Nephron progenitor cell (in vitro differentiated cells): ENCODE data around the gene MRPL23.
A peak's percentile ranks its signal among the peaks of the same experiment; 100 is the strongest.
"Not testable (repeated sequence)": the region's sequence is repeated elsewhere in the genome, so short reads cannot be mapped to it uniquely, and the experiment has no call there.

ENCODE experiments used
- DNase-seq: peaks from one replicate; pipeline ENCODE4 v3.0.0; 2021
- H3K27ac Mint-ChIP-seq: 2 replicates; pipeline ENCODE4 v1.8.0; 2021; ENCODE audit warnings: mild to moderate bottlenecking, moderate library complexity, mixed read lengths
- H3K27me3 Mint-ChIP-seq: 2 replicates; pipeline ENCODE4 v1.8.0; 2021; ENCODE audit warnings: mild to moderate bottlenecking, low read depth, mixed read lengths; ENCODE audit not compliant: poor library complexity
- H3K36me3 Mint-ChIP-seq: 2 replicates; pipeline ENCODE4 v1.8.0; 2021; ENCODE audit warnings: low read depth, mixed read lengths
- H3K4me1 Mint-ChIP-seq: 2 replicates; pipeline ENCODE4 v1.8.0; 2021; ENCODE audit warnings: mixed read lengths
- H3K4me3 Mint-ChIP-seq: 2 replicates; pipeline ENCODE4 v1.8.0; 2021; ENCODE audit warnings: mild to moderate bottlenecking, moderate library complexity, mixed read lengths
- H3K9me3 Mint-ChIP-seq: 2 replicates; pipeline ENCODE4 v1.8.0; 2021; ENCODE audit warnings: mild to moderate bottlenecking, moderate library complexity, mixed read lengths
- TF ChIP-seq, protein P1 (sequence below): fragments of 200-600 bp; sonication (generic); IDR thresholded peaks from 2 replicates; pipeline ENCODE4 v1.5.0; 2021; ENCODE audit warnings: antibody characterized with exemption

The MRPL23 gene

DNA sequence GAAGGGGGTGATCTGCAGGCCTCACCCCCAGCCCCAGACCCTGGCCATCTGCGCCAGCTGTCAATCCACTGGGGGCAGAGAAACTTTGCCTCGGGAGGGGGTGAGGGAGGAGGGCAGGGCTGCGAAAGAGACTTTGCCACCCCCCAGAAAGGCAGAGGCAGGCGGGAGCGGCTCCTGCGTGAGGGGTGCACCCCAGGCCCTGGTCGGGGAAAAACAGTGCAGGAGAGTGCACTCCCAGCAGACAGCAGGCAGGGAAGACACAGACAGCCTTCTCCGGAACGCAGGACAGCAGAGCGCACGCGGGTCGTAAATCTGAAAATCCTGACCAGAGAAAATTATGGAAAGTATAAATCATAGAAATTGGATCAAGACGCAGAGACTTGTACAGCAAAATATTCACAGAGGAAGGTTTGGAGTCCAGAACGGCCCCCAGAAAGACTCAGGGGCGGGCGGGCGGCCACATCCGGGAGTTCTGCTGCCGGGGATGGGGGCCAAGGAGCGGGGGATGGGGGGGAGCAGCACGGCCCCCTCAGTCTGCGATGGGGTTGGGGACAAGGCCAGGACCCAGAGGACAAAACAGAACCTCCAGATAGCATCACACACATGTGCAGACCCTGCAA lies 8.0 kb upstream of the MRPL23 start:
- TF ChIP-seq, protein P1, sequence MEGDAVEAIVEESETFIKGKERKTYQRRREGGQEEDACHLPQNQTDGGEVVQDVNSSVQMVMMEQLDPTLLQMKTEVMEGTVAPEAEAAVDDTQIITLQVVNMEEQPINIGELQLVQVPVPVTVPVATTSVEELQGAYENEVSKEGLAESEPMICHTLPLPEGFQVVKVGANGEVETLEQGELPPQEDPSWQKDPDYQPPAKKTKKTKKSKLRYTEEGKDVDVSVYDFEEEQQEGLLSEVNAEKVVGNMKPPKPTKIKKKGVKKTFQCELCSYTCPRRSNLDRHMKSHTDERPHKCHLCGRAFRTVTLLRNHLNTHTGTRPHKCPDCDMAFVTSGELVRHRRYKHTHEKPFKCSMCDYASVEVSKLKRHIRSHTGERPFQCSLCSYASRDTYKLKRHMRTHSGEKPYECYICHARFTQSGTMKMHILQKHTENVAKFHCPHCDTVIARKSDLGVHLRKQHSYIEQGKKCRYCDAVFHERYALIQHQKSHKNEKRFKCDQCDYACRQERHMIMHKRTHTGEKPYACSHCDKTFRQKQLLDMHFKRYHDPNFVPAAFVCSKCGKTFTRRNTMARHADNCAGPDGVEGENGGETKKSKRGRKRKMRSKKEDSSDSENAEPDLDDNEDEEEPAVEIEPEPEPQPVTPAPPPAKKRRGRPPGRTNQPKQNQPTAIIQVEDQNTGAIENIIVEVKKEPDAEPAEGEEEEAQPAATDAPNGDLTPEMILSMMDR, result no peak
- Mint-ChIP-seq H3K36me3 (no peaks in the 10 kb centered on the region), H3K27me3 (peaks cover 3% of the 10 kb centered on the region), H3K4me3 (no peak overlapping the region), H3K4me1 (peaks cover 53% of the 10 kb centered on the region), H3K27ac (peak overlapping the region; percentile 94), H3K9me3 (no peaks in the 10 kb centered on the region)
- DNase-seq, result peak; percentile 43

DNA sequence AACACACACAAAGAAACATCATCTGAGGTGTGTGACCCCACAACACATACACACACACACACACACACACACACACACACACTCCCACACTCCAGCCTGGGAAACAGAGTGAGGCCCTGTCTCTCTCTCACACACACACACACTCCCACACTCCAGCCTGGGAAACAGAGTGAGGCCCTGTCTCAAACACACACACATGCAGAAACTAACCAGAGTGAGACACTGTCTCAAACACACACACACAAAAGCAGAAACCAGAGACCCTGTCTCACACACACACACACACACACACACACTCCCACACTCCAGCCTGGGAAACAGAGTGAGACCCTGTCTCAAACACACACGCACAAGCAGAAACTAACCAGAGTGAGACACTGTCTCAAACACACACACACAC lies 7.3 kb upstream of the MRPL23 start:
- H3K4me1 Mint-ChIP-seq, result peaks cover 54% of the 10 kb centered on the region
- H3K27ac Mint-ChIP-seq, result peak overlapping the region; percentile 99
- not testable (repeated sequence) for H3K36me3 Mint-ChIP-seq, H3K27me3 Mint-ChIP-seq, H3K9me3 Mint-ChIP-seq
- peak overlapping the region; percentile 44 for H3K4me3 Mint-ChIP-seq
- peak; percentile 4 for DNase-seq

DNA sequence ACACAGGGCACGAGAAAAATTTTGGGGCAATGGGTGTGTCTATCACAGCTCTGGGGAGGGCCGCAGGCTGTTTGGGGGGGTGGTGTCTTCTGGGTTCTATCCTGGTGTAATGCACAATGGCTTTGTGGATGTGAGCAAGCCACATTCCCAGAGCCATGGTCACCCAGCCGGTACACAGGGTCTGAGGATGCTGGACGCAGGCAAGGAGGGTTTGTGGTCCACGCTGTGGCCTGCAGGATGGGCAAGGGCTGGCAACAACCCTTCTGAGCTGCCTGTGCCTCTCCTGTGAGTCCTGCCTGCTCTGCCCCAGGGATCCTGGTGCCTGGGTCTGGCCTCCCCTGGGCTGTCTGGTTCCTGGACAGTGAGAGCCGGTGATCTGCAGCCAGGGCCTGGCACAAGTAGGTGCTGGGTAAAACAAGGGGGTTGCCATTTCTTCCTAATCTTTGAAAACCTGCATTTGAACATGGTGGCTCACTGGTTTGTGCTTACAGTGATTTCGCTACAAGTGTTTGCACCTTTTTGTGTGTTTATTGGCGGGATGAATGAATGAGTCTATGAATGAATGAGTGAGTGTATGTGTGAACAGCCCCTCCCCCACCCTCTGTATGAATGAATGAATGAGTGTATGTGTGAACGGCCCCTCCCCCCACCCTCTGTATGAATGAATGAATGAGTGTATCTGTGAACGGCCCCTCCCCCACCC lies 4.4 kb upstream of the MRPL23 start:
- H3K9me3 Mint-ChIP-seq, result no peaks in the 10 kb centered on the region
- H3K36me3 Mint-ChIP-seq, result no peaks in the 10 kb centered on the region
- H3K27me3 Mint-ChIP-seq, result peaks cover 3% of the 10 kb centered on the region
- H3K4me1 Mint-ChIP-seq, result peaks cover 53% of the 10 kb centered on the region
- peak; percentile 2 for DNase-seq
- H3K4me3 Mint-ChIP-seq, result no peak overlapping the region
- peak overlapping the region; percentile 16 for H3K27ac Mint-ChIP-seq
- TF ChIP-seq, protein P1, result no peak

DNA sequence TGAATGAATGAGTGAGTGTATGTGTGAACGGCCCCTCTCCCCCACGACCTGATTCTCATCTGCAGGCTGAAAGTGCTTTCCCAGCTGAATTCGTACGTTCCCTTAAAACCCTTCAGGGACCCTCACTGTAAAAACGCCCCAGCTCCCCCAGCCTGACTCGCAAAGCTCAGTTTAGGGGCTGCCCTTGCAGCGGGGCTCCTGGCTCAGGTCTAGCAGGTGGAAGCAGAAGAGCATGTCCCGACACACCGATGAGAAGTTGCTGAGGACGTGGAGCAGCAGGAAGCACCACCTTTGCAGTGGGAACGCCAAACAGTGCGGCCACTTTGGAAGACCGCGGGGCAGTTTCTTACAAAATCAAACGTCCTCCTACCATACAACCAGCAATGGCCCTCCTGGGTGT lies 3.6 kb upstream of the MRPL23 start:
- TF ChIP-seq, protein P1, result no peak
- H3K4me1 Mint-ChIP-seq, result peaks cover 48% of the 10 kb centered on the region
- peaks cover 3% of the 10 kb centered on the region for H3K27me3 Mint-ChIP-seq
- no peaks in the 10 kb centered on the region for H3K36me3 Mint-ChIP-seq
- H3K27ac Mint-ChIP-seq, result peak overlapping the region; percentile 51
- peak; percentile 5 for DNase-seq
- no peak overlapping the region for H3K4me3 Mint-ChIP-seq
- no peaks in the 10 kb centered on the region for H3K9me3 Mint-ChIP-seq

DNA sequence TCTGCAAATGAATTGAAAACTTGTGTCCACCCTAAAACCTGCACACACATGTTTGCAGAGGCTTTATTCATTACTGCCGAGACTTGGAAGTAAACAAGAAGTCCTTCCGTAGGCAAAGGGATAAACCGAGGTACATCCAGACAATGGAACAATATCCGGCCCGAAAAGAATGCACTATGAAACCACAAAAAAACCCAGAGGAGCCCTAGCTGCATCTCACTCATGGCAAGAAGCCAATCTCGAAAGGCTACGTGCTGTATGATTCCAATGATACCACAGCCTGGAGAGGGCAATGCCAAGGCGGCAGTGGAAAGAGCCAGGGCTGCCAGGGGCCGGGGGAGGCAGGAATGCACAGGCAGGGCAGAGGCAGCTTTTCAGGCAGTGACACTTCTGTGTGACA lies 3.2 kb upstream of the MRPL23 start:
- H3K27ac Mint-ChIP-seq, result no peak overlapping the region

DNA sequence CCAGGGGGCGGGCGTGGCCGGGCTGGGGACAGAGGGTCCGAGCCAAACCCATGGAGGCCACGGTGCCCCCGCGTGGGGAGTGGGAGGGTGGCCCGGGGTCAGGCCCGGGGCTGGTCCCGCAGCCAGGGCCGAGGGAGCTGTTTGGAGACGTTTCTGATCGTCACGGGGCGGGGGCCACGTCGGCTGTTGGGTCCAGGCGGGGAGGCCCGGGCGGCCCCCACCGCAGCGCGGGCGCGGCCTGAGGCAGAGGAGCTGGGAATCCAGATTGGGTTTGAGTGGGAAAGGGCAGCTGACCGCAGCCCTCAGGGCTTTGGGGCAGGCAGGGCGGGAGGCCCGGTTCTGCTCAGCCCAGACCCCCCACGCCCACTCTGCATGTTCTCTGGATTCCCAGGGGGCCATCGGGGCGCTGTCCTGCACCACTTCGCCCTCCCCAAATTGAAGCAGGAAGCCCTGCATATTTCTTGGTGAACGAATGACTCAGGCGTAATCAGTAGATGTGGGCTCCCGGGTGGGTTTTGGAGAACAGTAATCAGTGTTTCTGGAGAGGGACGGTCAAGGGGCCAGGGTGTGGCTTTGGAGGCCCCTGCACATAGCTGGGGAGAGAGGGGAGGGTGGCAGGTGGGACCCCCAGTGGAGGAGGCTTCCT lies 583 bp downstream of the MRPL23 start:
- no peak for DNase-seq
- no peak overlapping the region for H3K27ac Mint-ChIP-seq
- no peaks in the 10 kb centered on the region for H3K36me3 Mint-ChIP-seq
- peaks cover 13% of the 10 kb centered on the region for H3K4me1 Mint-ChIP-seq
- H3K4me3 Mint-ChIP-seq, result no peak overlapping the region
- TF ChIP-seq, protein P1, result no peak
- no peaks in the 10 kb centered on the region for H3K9me3 Mint-ChIP-seq
- no peaks in the 10 kb centered on the region for H3K27me3 Mint-ChIP-seq

More for the DNA sequence above, 3.2 kb upstream of the MRPL23 start:
- H3K4me1 Mint-ChIP-seq, result peaks cover 45% of the 10 kb centered on the region
- no peak overlapping the region for H3K4me3 Mint-ChIP-seq
- H3K9me3 Mint-ChIP-seq, result no peaks in the 10 kb centered on the region
- H3K36me3 Mint-ChIP-seq, result no peaks in the 10 kb centered on the region
- TF ChIP-seq, protein P1, result no peak
- peaks cover 3% of the 10 kb centered on the region for H3K27me3 Mint-ChIP-seq
- DNase-seq, result peak; percentile 1
